ENCODE results near the gene AMMECR1. TPM values are rescaled to one million over a fixed set of nuclear protein-coding genes. Genes with fewer than 3 reads are reported as not detected.

Gene AMMECR1
- total and polyA plus RNA-seq, 2 of the 8 experiments (the other 6 are each of a cell fraction or from before 2014, with no cell fraction given), result 10.2 to 21.2 TPM

DNA sequence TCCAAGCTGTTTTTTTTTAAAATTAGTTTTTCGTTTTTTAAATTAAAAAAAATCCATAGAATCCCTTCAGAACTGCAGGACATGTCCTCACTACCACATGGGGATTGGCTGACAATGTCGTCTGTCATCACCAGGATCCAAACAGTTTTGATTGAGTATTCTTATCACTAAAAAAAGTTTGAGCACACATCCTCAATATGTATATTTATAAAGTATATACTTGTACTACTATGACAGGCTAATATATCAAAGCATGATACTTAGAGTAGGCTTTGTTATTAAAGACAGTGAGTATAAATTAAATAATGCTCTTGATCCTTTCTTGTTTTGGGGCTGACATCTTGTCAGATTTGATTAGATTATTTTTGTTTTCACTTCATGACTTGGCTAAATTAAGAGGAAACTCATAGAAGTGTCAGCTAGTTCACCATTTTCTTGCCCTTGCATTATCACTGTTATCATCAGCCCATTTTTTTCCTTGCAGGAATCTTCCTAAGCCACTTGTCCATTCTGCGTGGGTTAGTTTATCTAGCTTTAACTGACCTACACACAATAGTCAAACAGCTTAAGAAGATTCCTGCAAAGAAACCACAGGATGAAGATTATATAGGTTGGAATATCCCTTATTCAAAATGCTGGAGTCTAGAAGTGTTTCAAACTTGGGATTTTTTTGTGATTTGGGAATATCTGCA lies 92.8 kb downstream of the AMMECR1 start:
- Histone ChIP-seq H2BK15ac (ENCODE audit: low read length) (no peak overlapping the region), H3K56ac (replicated peaks; ENCODE audit: insufficient read length, low read depth, low read length) (no peak overlapping the region), H2BK20ac (ENCODE audit: low read length) (no peak overlapping the region), H3K27me3 (replicated peaks in 1 of 4; ENCODE audit: control insufficient read depth in 3 of 4, extremely low read depth in 1 of 4, insufficient read depth in 3 of 4, low read length in 3 of 4) (no peaks in the 10 kb centered on the region), H3K27ac (ENCODE audit: low read depth, low read length) (no peak overlapping the region), H3K18ac (ENCODE audit: extremely low read depth, low read length) (no peak overlapping the region), H3K36me3 (ENCODE audit: control insufficient read depth in 2 of 4, insufficient read depth in 4 of 4, low read length in 3 of 4) (no peaks in the 10 kb centered on the region), H2BK12ac (ENCODE audit: low read depth, low read length) (no peak overlapping the region), H2AK5ac (ENCODE audit: low read depth, low read length) (no peak overlapping the region), H3K9me3 (ENCODE audit: insufficient read depth in 2 of 2, low read depth in 1 of 2, low read length in 1 of 2) (no peaks in the 10 kb centered on the region), H3K79me1 (ENCODE audit: low read depth, low read length) (no peaks in the 10 kb centered on the region), H3K4me1 (replicated peaks in 1 of 4; ENCODE audit: control insufficient read depth in 3 of 4, insufficient read depth in 4 of 4, low read length in 3 of 4) (peaks cover 0 to 4% (median 0%) of the 10 kb centered on the region in 4 experiments; a peak in 3 of 7 replicates), H3K4me2 (ENCODE audit: insufficient read depth in 1 of 2, low read depth in 2 of 2, low read length in 2 of 2) (no peak overlapping the region), H2BK5ac (ENCODE audit: low read depth, low read length) (no peak overlapping the region), H4K20me1 (replicated peaks in 1 of 2; ENCODE audit: control insufficient read depth in 1 of 2, insufficient read depth in 2 of 2, low read length in 2 of 2) (no peaks in the 10 kb centered on the region), H4K91ac (replicated peaks; ENCODE audit: insufficient read length, low read length) (no peak overlapping the region), H3K23ac (ENCODE audit: insufficient read length) (no peak overlapping the region), H3K79me2 (ENCODE audit: control insufficient read depth in 1 of 2, insufficient read depth in 2 of 2, low read length in 2 of 2) (peaks cover 0 to 10% of the 10 kb centered on the region in 2 experiments; a peak in 2 of 4 replicates), H3K4me3 (ENCODE audit: extremely low read depth in 1 of 4, insufficient read depth in 2 of 4, low read depth in 3 of 4, low read length in 4 of 4) (no peak overlapping the region), H3K4ac (replicated peaks; ENCODE audit: insufficient read length, low read depth, low read length) (no peak overlapping the region), H4K5ac (ENCODE audit: insufficient read length, low read depth, low read length) (no peak overlapping the region), H3K9ac (replicated peaks in 1 of 4; ENCODE audit: extremely low read depth in 1 of 4, low read depth in 3 of 4, low read length in 3 of 4) (no peak overlapping the region), H2BK120ac (replicated peaks; ENCODE audit: low read depth, low read length) (no peak overlapping the region), H4K8ac (ENCODE audit: extremely low read depth, insufficient read depth, low read length) (no peak overlapping the region), H3K14ac (ENCODE audit: insufficient read length) (no peak overlapping the region), H3K23me2 (ENCODE audit: low read depth, low read length) (no peaks in the 10 kb centered on the region), H2AFZ (ENCODE audit: low read length) (no peak overlapping the region)
- WGBS, 2 experiments (ENCODE audit: extremely low coverage in 1 of 2, insufficient coverage in 1 of 2, insufficient read length in 1 of 2, insufficient replicate concordance in 2 of 2, low coverage in 1 of 2, low lambda C conversion rate in 2 of 2, missing lambda C conversion rate in 1 of 2), result 92% methylated on average over 3 of the region's 3 CpGs; no CpG with 5 or more reads in 1 of the 2 experiments
- FAIRE-seq (no peak), DNase-seq (ENCODE audit: low read depth in 1 of 2, low spot score in 2 of 2) (no peak)
- CTCF ChIA-PET (ENCODE audit: partially characterized antibody), result interaction anchor here (1.9 kb wide), 1 partner anchor 14 kb away, joined by 8 read pairs; no protein-coding TSS in a partner anchor
- TF ChIP-seq BACH1 (IDR thresholded peaks at IDR 0.05; ENCODE audit: low read length) (no peak), CBX5 (IDR thresholded peaks at IDR 0.05; ENCODE audit: low read depth, low read length) (no peak), TEAD4 (IDR thresholded peaks at IDR 0.05; ENCODE audit: low read depth, low read length) (no peak)
- POLR2A ChIA-PET (ENCODE audit: partially characterized antibody), result no interaction called here
